ENCODE data around the gene PPP1R18.
"Not testable (repeated sequence)": the region's sequence is repeated elsewhere in the genome, so short reads cannot be mapped to it uniquely, and the experiment has no call there.

Gene PPP1R18

DNA sequence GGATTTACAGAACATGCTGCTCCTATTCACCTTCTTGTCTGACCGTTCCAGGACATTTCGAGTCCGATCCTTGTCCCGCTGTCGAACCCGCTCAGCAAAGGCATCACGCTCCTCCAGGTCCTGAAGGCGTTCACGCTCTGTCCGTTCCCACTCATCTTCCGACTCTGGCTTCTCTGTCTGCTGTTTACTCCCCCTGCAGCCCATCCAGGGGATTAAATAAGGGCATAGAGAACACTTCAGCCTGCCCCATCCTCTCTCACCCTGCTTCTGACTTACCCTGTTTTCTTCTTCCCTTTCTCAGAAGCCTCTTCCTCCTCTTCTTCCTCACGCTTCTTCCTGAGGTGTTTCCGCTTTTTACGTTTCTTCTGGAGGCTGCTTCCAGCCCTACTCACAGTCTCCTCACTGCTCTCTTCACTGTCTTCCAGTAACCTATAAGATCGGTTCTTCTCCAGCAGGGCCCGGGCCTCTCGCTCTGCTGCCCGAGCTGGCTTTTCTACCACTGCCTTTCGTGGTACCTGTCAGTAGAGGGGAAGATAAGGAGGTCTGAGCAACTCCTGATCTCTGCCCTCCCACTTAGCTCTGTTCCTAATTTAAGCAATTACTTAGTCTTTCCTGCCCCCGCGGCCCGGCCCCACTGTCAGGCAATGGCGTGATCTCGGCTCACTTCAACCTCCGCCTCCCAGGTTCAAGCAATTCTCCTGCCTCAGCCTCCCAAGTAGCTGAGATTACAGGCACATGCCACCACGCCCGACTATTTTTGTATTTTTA, 15.5 kb downstream of the PPP1R18 start:
- DNase-seq (ENCODE audit: low read depth) = peak; percentile 31
- no peak for TF ChIP-seq MYC (IDR thresholded peaks at IDR 0.05; ENCODE audit: low read depth, low read length)
- TF ChIP-seq CTCF (IDR thresholded peaks at IDR 0.05; ENCODE audit: low read depth, low read length) = peak; percentile 16
- no peak overlapping the region for H3K4me3 ChIP-seq (ENCODE audit: low read depth, low read length)

GRCh38 chr6:30666300-30666699, 20.1 kb downstream of the PPP1R18 start:
- H3K4me3 ChIP-seq (ENCODE audit: low read depth, low read length) = not testable (repeated sequence)
- peak; percentile 55 for DNase-seq (ENCODE audit: low read depth)

- H3K4me3 ChIP-seq (ENCODE audit: low read depth, low read length) = no peak overlapping the region
- no peak for DNase-seq (ENCODE audit: low read depth)
- TF ChIP-seq MYC (IDR thresholded peaks at IDR 0.05; ENCODE audit: low read depth, low read length) (no peak), POLR2A (IDR thresholded peaks at IDR 0.05; ENCODE audit: extremely low read depth, insufficient read length) (no peak)
Measured at GRCh38 chr6:30664994-30665767, 21.3 kb downstream of the PPP1R18 start.

- H3K4me3 ChIP-seq (ENCODE audit: low read depth, low read length); DNase-seq (ENCODE audit: low read depth): not testable (repeated sequence)
Measured at GRCh38 chr6:30657922-30658321, 28.5 kb downstream of the PPP1R18 start.

DNA sequence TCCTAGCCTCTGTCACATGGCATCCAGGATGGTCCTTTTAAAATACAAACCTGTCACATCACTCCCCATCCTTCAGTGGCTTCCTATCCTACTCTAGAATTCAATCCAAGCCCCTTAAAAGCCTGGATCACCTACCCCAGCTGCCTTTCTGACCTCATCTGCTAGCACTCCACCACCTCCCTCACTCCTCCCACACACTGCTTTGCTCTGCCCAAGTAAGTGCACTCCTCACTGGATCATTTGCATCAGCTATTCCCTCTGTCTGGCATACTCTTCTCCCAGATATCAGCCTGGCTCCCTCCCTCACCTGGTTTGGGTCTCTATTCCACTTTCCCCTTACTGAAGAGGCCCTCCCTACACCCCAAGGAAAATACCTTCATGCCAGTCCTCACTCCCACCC, 29.0 kb downstream of the PPP1R18 start:
- no peak for DNase-seq (ENCODE audit: low read depth)
- no peak overlapping the region for H3K4me3 ChIP-seq (ENCODE audit: low read depth, low read length)
- TF ChIP-seq MYC (IDR thresholded peaks at IDR 0.05; ENCODE audit: low read depth, low read length) = no peak
- TF ChIP-seq CTCF (IDR thresholded peaks at IDR 0.05; ENCODE audit: low read depth, low read length) = no peak
- no peak for TF ChIP-seq POLR2A (IDR thresholded peaks at IDR 0.05; ENCODE audit: extremely low read depth, insufficient read length)
- TF ChIP-seq, protein P1, sequence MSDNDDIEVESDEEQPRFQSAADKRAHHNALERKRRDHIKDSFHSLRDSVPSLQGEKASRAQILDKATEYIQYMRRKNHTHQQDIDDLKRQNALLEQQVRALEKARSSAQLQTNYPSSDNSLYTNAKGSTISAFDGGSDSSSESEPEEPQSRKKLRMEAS (IDR thresholded peaks at IDR 0.05; ENCODE audit: low read depth, low read length) = no peak

GRCh38 chr6:30656513-30656912, 29.9 kb downstream of the PPP1R18 start:
- no peak overlapping the region for H3K4me3 ChIP-seq (ENCODE audit: low read depth, low read length)
- TF ChIP-seq CTCF (IDR thresholded peaks at IDR 0.05; ENCODE audit: low read depth, low read length) = no peak
- TF ChIP-seq, protein P1 (IDR thresholded peaks at IDR 0.05; ENCODE audit: low read depth, low read length) = no peak
- TF ChIP-seq MYC (IDR thresholded peaks at IDR 0.05; ENCODE audit: low read depth, low read length) = no peak
- no peak for TF ChIP-seq POLR2A (IDR thresholded peaks at IDR 0.05; ENCODE audit: extremely low read depth, insufficient read length)
- peak; percentile 12 for DNase-seq (ENCODE audit: low read depth)

DNA sequence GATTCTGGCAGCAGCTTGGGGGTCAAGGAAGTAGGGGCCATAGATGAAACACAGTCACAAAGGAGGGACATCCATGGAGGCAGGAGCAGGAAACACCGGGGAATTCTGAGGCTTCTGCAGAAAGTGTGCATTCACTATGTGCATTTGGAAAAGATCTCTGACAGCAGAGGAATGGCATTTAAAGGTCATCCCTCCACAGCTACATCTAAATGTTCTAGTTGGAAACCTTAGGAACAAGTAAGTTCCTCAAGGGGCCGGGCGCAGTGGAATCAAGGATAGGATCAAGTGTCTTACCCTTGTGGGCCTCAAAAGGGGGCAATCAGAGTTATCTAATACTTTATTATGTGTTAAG, 30.7 kb downstream of the PPP1R18 start:
- TF ChIP-seq MYC (IDR thresholded peaks at IDR 0.05; ENCODE audit: low read depth, low read length) (no peak), POLR2A (IDR thresholded peaks at IDR 0.05; ENCODE audit: extremely low read depth, insufficient read length) (no peak), CTCF (IDR thresholded peaks at IDR 0.05; ENCODE audit: low read depth, low read length) (no peak)
- TF ChIP-seq, protein P1 (IDR thresholded peaks at IDR 0.05; ENCODE audit: low read depth, low read length) = no peak
- no peak for DNase-seq (ENCODE audit: low read depth)
- H3K4me3 ChIP-seq (ENCODE audit: low read depth, low read length) = no peak overlapping the region

Data from NB4 (cell line).